Heart left ventricle (tissue), 13 donors: ENCODE measurements around the gene ZNF408.
"Not testable (repeated sequence)": the region's sequence is repeated elsewhere in the genome, so short reads cannot be mapped to it uniquely, and the experiment has no call there.

ENCODE experiments used
- POLR2A ChIP-seq, 2 donors: fragments of 450-650 bp; IDR thresholded peaks; one replicate each; pipeline ENCODE4 v1.6.1; 2017; ENCODE audit warnings: antibody characterized with exemption in 2 of 2, mild to moderate bottlenecking in 2 of 2, moderate library complexity in 2 of 2
- TF ChIP-seq, protein P1 (sequence below), 12 donors: fragments of 200-600 bp; sonication (generic) in 4 of 12; IDR thresholded peaks; one replicate each; pipeline versions ENCODE4 v1.5.0 to v1.8.0; 2018 to 2022; ENCODE audit warnings: antibody characterized with exemption in 12 of 12, mild to moderate bottlenecking in 5 of 12
- donor health status: ischemic (EF 13 %, LVEDD 7.1; RV severe dilation, severe dysfunction).
- donor health status: DM: no; HTN: yes; CAD: no.
- donor health status: DM: no; HTN: no; CAD: no.
- donor health status: ischemic (EF 25% LVEDD 6.9; RV normal size, moderate dysfunction).
- donor health status: ischemic (EF 25% LVEDD 5.7; RV mildly dilated, moderate dysfunction).
- donor health status: ischemic (EF 35%, LVEDD 5.7; RV mildly dilated, moderate dysfunction).
- donor health status: nonischemic (EF 11% LVEDD 7.7; RV severe dilation, severe dysfunction).
- donor health status: DM: yes; HTN: yes; CAD: no.
- donor health status: PGD.
- donor health status: ischemic (EF 29% LVEDD 5.4; RV normal size, mild dysfunction).
- donor health status: nonischemic (EF 23%, LVEDD 6.1; RV moderate dilation, normal function).

DNA sequence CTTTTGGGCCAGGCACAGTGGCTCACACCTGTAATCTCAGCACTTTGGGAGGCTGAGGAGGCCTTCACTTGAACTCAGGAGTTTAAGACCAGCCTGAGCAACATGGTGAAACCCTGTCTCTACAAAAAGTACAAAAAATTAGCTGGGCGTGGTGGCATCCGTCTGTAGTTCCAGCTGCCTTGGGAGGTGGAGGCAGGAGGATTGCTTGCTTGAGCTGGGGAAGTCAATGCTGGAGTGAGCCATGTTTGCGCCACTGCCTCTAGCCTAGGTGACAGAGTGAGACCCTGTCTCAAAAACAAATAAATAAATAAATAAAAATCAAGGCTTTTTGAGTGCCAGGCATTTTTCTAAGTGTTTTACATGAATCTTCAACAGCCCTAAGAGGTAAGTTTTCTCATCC, 30.3 kb upstream of the ZNF408 start:
- TF ChIP-seq, protein P1, sequence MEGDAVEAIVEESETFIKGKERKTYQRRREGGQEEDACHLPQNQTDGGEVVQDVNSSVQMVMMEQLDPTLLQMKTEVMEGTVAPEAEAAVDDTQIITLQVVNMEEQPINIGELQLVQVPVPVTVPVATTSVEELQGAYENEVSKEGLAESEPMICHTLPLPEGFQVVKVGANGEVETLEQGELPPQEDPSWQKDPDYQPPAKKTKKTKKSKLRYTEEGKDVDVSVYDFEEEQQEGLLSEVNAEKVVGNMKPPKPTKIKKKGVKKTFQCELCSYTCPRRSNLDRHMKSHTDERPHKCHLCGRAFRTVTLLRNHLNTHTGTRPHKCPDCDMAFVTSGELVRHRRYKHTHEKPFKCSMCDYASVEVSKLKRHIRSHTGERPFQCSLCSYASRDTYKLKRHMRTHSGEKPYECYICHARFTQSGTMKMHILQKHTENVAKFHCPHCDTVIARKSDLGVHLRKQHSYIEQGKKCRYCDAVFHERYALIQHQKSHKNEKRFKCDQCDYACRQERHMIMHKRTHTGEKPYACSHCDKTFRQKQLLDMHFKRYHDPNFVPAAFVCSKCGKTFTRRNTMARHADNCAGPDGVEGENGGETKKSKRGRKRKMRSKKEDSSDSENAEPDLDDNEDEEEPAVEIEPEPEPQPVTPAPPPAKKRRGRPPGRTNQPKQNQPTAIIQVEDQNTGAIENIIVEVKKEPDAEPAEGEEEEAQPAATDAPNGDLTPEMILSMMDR (IDR thresholded peaks at IDR 0.05) = not testable (repeated sequence)
- TF ChIP-seq POLR2A (IDR thresholded peaks at IDR 0.05) = not testable (repeated sequence)
